ENCODE results near the gene ZNF232. TPM values are rescaled to one million over a fixed set of nuclear protein-coding genes. Genes with fewer than 3 reads are reported as not detected.
"Not testable (repeated sequence)": the region's sequence is repeated elsewhere in the genome, so short reads cannot be mapped to it uniquely, and the experiment has no call there.

ZNF232 gene
- total and polyA plus RNA-seq, 11 donors = 2.2 to 6.5 (median 4.4) TPM

GRCh38 chr17:5133961-5134360, 22.3 kb upstream of the ZNF232 start:
- ATAC-seq = not testable (repeated sequence)

DNA sequence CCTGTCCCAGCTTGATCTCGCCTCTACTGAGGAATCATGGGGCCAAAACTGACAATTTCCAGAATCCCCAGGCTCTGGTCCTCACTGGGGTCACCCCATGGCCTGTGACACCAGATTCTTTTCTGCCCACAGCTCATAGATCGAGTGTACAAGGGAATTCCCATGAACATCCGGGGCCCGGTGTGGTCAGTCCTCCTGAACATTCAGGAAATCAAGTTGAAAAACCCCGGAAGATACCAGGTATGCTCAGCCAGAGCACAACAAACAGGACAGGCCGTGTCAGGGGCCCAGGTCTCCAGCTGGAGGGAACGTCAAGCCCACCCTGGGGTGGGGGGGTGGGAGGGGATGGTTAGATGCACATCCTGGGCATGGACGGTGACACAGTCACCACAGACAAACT, 21.6 kb upstream of the ZNF232 start:
- intact Hi-C loops (cut with DNase I) = no loop called here
- Histone ChIP-seq H3K27me3 (no peaks in the 10 kb centered on the region), H3K9me3 (no peaks in the 10 kb centered on the region), H3K4me3 (no peak overlapping the region), H3K27ac (no peak overlapping the region), H3K36me3 (no peaks in the 10 kb centered on the region), H3K4me1 (no peaks in the 10 kb centered on the region)
- TF ChIP-seq POLR2A (IDR thresholded peaks at IDR 0.05) = no peak
- no peak for TF ChIP-seq CTCF (IDR thresholded peaks at IDR 0.05)
- ATAC-seq = no peak
- DNase-seq = no peak
- 61 to 71% (median 64%) methylated on average over 5 to 8 of the region's 8 CpGs for WGBS, 4 donors

More at GRCh38 chr17:5133961-5134360, 22.3 kb upstream of the ZNF232 start:
- DNase-seq; H3K9me3 ChIP-seq; intact Hi-C loops (cut with DNase I); H3K27ac ChIP-seq; H3K36me3 ChIP-seq; H3K4me3 ChIP-seq; H3K27me3 ChIP-seq; H3K4me1 ChIP-seq: not testable (repeated sequence)
- 85 to 96% (median 87%) methylated on average over 7 to 8 of the region's 8 CpGs for WGBS, 4 donors

DNA sequence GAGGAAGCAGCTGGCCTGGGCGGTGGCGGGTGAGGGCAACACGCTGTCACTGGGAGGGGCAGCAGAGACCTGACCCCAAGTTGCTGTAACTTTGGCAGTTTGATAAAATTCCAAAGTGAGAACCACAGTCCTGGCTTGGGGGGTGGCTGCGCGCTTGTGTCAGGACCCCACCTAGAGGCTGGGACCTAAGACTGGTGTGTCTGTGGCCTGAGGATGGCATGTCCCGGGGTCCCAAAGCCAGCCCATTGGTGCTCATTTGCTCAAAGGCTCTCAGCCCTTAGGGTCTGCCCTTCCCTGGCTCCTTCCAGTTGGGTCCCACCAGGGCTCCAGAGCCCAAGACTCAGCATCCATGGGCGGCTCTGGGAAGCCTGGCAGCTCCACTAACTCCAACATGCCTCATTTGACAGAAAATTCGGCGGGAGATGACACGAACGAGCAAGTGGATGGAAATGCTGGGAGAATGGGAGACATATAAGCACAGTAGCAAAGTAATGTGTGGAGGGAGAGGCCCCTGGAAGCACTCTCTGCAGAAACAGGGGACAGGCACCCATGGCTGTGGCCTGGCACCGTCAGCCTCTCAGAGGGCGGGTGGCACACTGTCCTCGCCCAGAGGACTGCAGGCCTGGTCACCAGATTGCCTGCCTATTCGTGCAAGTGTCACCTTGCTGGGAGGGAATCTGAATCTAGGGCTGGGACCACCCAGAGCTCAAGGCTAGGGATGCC, 21.0 kb upstream of the ZNF232 start:
- DNase-seq; H3K4me3 ChIP-seq; H3K4me1 ChIP-seq; H3K36me3 ChIP-seq; H3K27me3 ChIP-seq; intact Hi-C loops (cut with DNase I); ATAC-seq; H3K9me3 ChIP-seq; H3K27ac ChIP-seq: not testable (repeated sequence)
- 92 to 95% (median 93%) methylated on average over 11 to 15 of the region's 15 CpGs for WGBS, 4 donors

DNA sequence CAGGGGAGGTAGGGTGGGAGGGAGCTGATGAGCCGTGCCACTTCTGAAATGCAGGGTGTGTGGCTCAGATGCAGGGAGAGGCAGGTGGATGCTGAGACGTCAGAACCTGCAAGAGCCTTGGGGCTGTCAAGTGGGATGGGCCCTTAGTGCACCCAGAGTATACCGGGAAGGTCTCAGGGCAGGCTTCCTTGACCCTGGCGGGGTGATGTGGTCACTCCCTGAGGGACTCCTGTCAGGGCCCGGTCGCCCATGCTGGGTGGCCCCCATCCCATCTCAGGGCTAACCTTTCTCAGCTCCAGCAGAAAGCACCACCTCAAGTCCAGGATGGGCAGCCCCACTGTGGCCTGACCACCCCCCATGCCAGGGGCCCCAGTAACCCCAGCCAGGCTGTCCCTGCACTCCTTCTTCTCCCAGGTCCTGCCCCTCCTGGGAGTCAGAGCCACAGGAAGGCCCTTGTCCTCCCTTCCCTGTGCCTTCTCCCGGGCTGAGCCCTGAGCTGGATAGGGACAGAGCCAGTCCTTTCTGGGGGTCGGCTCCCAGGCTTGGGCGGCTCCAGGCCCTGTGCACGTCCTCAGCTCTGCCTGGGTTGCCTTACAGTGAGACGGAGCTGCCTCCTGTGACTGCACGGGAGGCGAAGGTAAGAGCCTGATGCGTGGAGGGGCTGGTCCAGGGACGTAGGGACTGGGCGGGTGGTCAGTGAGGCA, 20.3 kb upstream of the ZNF232 start:
- H3K4me3 ChIP-seq; H3K27ac ChIP-seq; H3K9me3 ChIP-seq; DNase-seq; intact Hi-C loops (cut with DNase I); H3K27me3 ChIP-seq; ATAC-seq; H3K36me3 ChIP-seq; H3K4me1 ChIP-seq: not testable (repeated sequence)
- WGBS, 4 donors = 80 to 83% (median 82%) methylated on average over 16 of the region's 16 CpGs

GRCh38 chr17:5131146-5131715, 19.6 kb upstream of the ZNF232 start:
- TF ChIP-seq POLR2A (IDR thresholded peaks at IDR 0.05) (no peak), CTCF (IDR thresholded peaks at IDR 0.05) (no peak)
- DNase-seq (no peak), ATAC-seq (no peak)
- H3K27me3 ChIP-seq = peaks cover 0 to 3% (median 0%) of the 10 kb centered on the region in 9 donors
- no peaks in the 10 kb centered on the region for H3K4me1 ChIP-seq
- 85 to 93% (median 89%) methylated on average over 7 of the region's 7 CpGs for WGBS, 4 donors
- no peak overlapping the region for H3K27ac ChIP-seq
- H3K36me3 ChIP-seq = no peaks in the 10 kb centered on the region
- no peaks in the 10 kb centered on the region for H3K9me3 ChIP-seq
- intact Hi-C loops (cut with DNase I) = no loop called here
- no peak overlapping the region for H3K4me3 ChIP-seq

DNA sequence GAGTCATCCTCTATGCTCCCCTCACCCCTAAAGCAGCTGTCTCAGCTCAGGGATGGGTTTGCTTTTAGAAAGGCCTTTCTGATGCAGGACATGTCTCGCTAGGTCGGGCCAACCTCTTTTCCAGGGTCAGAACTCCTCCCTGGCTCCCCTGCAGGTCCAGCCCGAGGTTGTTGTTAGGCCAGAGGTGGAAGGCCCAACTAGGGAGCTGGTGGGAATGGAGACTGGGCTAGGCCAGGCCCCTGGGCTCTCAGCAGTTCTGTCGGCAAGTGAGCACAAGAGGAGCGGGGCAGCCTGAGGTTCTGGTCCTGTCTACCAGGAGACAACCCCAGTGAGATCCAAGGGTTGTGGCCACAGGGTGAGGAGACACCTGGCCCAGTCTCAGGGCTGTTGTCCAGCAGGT, 19.0 kb upstream of the ZNF232 start:
- H3K36me3 ChIP-seq; ATAC-seq; H3K4me1 ChIP-seq; H3K27me3 ChIP-seq; intact Hi-C loops (cut with DNase I); H3K27ac ChIP-seq; H3K4me3 ChIP-seq; DNase-seq; H3K9me3 ChIP-seq: not testable (repeated sequence)
- WGBS, 4 donors = 77 to 85% (median 78%) methylated on average over 3 to 5 of the region's 5 CpGs

GRCh38 chr17:5130261-5130660, 18.6 kb upstream of the ZNF232 start:
- intact Hi-C loops (cut with DNase I); H3K27ac ChIP-seq; ATAC-seq; H3K4me3 ChIP-seq; H3K27me3 ChIP-seq; H3K9me3 ChIP-seq; H3K4me1 ChIP-seq; H3K36me3 ChIP-seq; DNase-seq: not testable (repeated sequence)
- WGBS, 4 donors = 90 to 95% (median 92%) methylated on average over 8 to 10 of the region's 10 CpGs

DNA sequence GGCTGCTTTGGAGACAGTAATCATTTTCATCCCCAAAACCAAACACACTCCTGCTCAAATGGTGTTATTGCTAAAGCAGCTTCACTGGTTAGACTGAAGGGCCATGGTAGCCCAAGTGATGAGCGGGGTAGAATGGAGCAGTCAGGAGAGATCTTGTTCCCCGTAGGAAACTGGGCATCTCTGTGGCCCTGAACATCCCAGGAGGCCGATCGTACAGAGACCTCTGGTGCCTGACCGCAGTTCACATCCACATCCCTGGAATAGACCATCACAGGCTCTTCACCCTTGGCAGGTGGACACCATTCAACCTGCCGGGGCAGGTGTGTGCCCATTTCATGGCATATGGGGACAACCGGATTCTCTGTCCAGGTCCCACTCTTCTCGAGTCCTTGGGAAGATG, 18.1 kb upstream of the ZNF232 start:
- H3K9me3 ChIP-seq; H3K4me3 ChIP-seq; DNase-seq; H3K4me1 ChIP-seq; H3K36me3 ChIP-seq; intact Hi-C loops (cut with DNase I); ATAC-seq; H3K27ac ChIP-seq; H3K27me3 ChIP-seq: not testable (repeated sequence)
- 87 to 95% (median 93%) methylated on average over 4 to 8 of the region's 8 CpGs for whole genome bisulfite sequencing, 4 donors

Data from heart left ventricle (tissue), 16 donors.